GM12878 (cell line): ENCODE measurements around the gene LPGAT1. TPM values are rescaled to one million over a fixed set of nuclear protein-coding genes. Genes with fewer than 3 reads are reported as not detected.

Experiments used
- ATAC-seq: fragments of 200-7000 bp; cut with Tn5 transposase; 3 replicates; pipeline ENCODE4 v1.9.1; 2020; ENCODE audit warnings: mild to moderate bottlenecking, moderate library complexity
- BruUV-seq: library from RNA; stranded (reverse); fragments of 400-500 nt; replicated peaks from 2 replicates; lab custom pipeline; 2021; lab: Mats Ljungman, UMichigan
- CTCF ChIA-PET: fragments of 300-600 bp; sonication (Branson Sonifier 250); formaldehyde crosslinking; extraction: SDS; loops from one replicate; lab custom pipeline; 2021; ENCODE audit warnings: inconsistent platforms; lab: Yijun Ruan, JAX
- POLR2A ChIA-PET: fragments of 350-600 bp; formaldehyde crosslinking; extraction: SDS; loops from one replicate; lab custom pipeline; 2021; ENCODE audit warnings: inconsistent platforms; lab: Charles Lee
- RAD21 ChIA-PET: fragments of 300-600 bp; sonication (Branson Sonifier 250); formaldehyde crosslinking; loops from one replicate; lab custom pipeline; 2023; ENCODE audit warnings: antibody characterized with exemption; ENCODE audit not compliant: unreplicated experiment; lab: Charles Lee
- SMC1A ChIA-PET: fragments of 300-600 bp; sonication (Branson Sonifier 250); formaldehyde crosslinking; loops from one replicate; lab custom pipeline; 2023; ENCODE audit not compliant: unreplicated experiment, uncharacterized antibody; lab: Charles Lee
- DNase-seq: peaks from one replicate; pipeline ENCODE4 v3.0.0-alpha.2; 2011; ENCODE audit warnings: low read depth, low spot score
- FAIRE-seq: peaks from 3 replicates; lab custom pipeline; 2011; peaks lifted over from hg19 to GRCh38; lab: Jason Lieb, UNC
- H2AFZ ChIP-seq: 2 replicates; pipeline ENCODE4 v1.6.0; 2011; ENCODE audit warnings: low read depth, low read length, control low read depth; ENCODE audit not compliant: control insufficient read depth
- H3K27ac ChIP-seq: 2 replicates; pipeline ENCODE4 v1.5.1; 2011; ENCODE audit warnings: control low read depth; ENCODE audit not compliant: control insufficient read depth, insufficient read depth
- H3K27me3 ChIP-seq, 2 experiments: replicated peaks in 1 of 2; 2 replicates each; pipeline versions ENCODE4 v1.6.0 to v1.6.1; 2011; ENCODE audit warnings: low read length in 1 of 2; ENCODE audit not compliant: control insufficient read depth in 2 of 2, insufficient read depth in 2 of 2
- H3K36me3 ChIP-seq, 2 experiments: 2 replicates each; pipeline ENCODE4 v1.5.1; 2011; ENCODE audit warnings: low read length in 1 of 2; ENCODE audit not compliant: control insufficient read depth in 2 of 2, insufficient read depth in 2 of 2
- H3K4me1 ChIP-seq: 2 replicates; pipeline ENCODE4 v1.6.1; 2011; ENCODE audit warnings: mild to moderate bottlenecking, low read length, moderate library complexity, mixed read lengths; ENCODE audit not compliant: control insufficient read depth, insufficient read depth
- H3K4me2 ChIP-seq: 2 replicates; pipeline ENCODE4 v1.6.0; 2011; ENCODE audit warnings: control low read depth; ENCODE audit not compliant: control insufficient read depth, insufficient read depth
- H3K4me3 ChIP-seq: fragments of 200-600 bp; sonication (generic); 2 replicates; pipeline ENCODE4 v1.5.1; 2016
- H3K79me2 ChIP-seq: 2 replicates; pipeline ENCODE4 v1.6.0; 2011; ENCODE audit warnings: low read length; ENCODE audit not compliant: control insufficient read depth, insufficient read depth
- H3K9ac ChIP-seq: 2 replicates; pipeline ENCODE4 v1.8.0; 2011; ENCODE audit warnings: low read length, control low read depth, mixed read lengths; ENCODE audit not compliant: control insufficient read depth, insufficient read depth
- H3K9me3 ChIP-seq: replicated peaks from 3 replicates; pipeline ENCODE4 v1.5.1; 2011; ENCODE audit warnings: mild to moderate bottlenecking, low read length; ENCODE audit not compliant: control insufficient read depth, insufficient read depth
- H4K20me1 ChIP-seq: 2 replicates; pipeline ENCODE4 v1.6.0; 2011; ENCODE audit not compliant: control insufficient read depth, insufficient read depth
- CUX1 ChIP-seq: IDR thresholded peaks from 2 replicates; pipeline ENCODE4 v1.6.1; 2012; ENCODE audit warnings: improper control_type of control experiment, low read depth, low read length; ENCODE audit not compliant: insufficient replicate concordance
- IRF4 ChIP-seq: IDR thresholded peaks from 2 replicates; pipeline ENCODE4 v1.6.1; 2011; ENCODE audit warnings: low read depth, low read length
- SPI1 ChIP-seq: IDR thresholded peaks from 2 replicates; pipeline ENCODE4 v1.6.1; 2011; ENCODE audit warnings: low read depth, mild to moderate bottlenecking, low read length, moderate library complexity, borderline replicate concordance; ENCODE audit not compliant: insufficient read depth
- TCF12 ChIP-seq: IDR thresholded peaks from 2 replicates; pipeline ENCODE4 v1.6.1; 2011; ENCODE audit warnings: low read depth, mild to moderate bottlenecking, low read length
- WGBS: methylation state at CpG from one replicate; pipeline ENCODE4 v1.1.6; 2016; ENCODE audit warnings: low lambda C conversion rate; ENCODE audit not compliant: insufficient replicate concordance, insufficient coverage; ENCODE audit errors: missing lambda C conversion rate; 5-methylcytosine and 5-hydroxymethylcytosine counted together
- in situ Hi-C: fragments of 300-500 bp; cut with MboI; formaldehyde crosslinking; loops from 9 replicates; pipeline ENCODE4 v1.14.3; 2018; ENCODE audit warnings: mixed read lengths
- intact Hi-C: fragments of 100-400 bp; cut with micrococcal nuclease; formaldehyde crosslinking; loops from one replicate; pipeline ENCODE4 v1.14.2; 2022; ENCODE audit not compliant: unreplicated experiment
- polyA plus RNA-seq, 11 experiments: library from polyadenylated mRNA; depleted of rRNA in 4 of 11; unstranded in 6 of 11; stranded (reverse) in 5 of 11; fragments of >200 nt; fragmentation: Nextera tagmentation in 4 of 11; fragmentation: Illumina TruSeq in 1 of 11; extraction: Ambion mirVana in 4 of 11; extraction: Trizol in 1 of 11; gene quantifications; 1 replicate in 1 of 11; 2 replicates in 10 of 11; pipeline versions ENCODE4 v1.2.1 to v1.2.3, GENCODE V29; 2011 to 2016; ENCODE audit warnings: inconsistent platforms in 2 of 11, missing spikeins in 2 of 11, low read depth in 1 of 11
- total RNA-seq, 4 experiments: library from RNA; depleted of rRNA in 3 of 4; stranded (reverse); fragments of >200 nt in 3 of 4; fragmentation: Illumina TruSeq in 1 of 4; extraction: Trizol in 1 of 4; gene quantifications; 2 replicates each; pipeline versions ENCODE4 v1.2.1 to v1.2.3, GENCODE V29; 2013 to 2021

LPGAT1 gene
- total and polyA plus RNA-seq, 10 of the 15 experiments (the other 5 are each of a cell fraction or from before 2014, with no cell fraction given), result 5.8 to 40.6 (median 19.2) TPM

GRCh38 chr1:211732293-211732980 lies 98.1 kb downstream of the LPGAT1 start:
- BruUV-seq, result no TSS peak
- no peaks in the 10 kb centered on the region for H3K79me2 ChIP-seq
- ATAC-seq (peak; percentile 79), FAIRE-seq (no peak), DNase-seq (no peak)
- no peak overlapping the region for H3K27ac ChIP-seq
- intact Hi-C loops (no loop called here), in situ Hi-C loops (no loop called here)
- H4K20me1 ChIP-seq, result no peaks in the 10 kb centered on the region
- H3K36me3 ChIP-seq, result no peaks in the 10 kb centered on the region
- no peak overlapping the region for H3K4me2 ChIP-seq
- H3K9ac ChIP-seq, result no peak overlapping the region
- CTCF ChIA-PET, result interaction anchor here (0.6 to 5.8 kb wide), 5 partner anchors 11 to 559 kb away, joined by 3 to 26 read pairs (median 3); no protein-coding TSS in a partner anchor
- H3K4me3 ChIP-seq, result no peak overlapping the region
- H3K4me1 ChIP-seq, result peaks cover 9% of the 10 kb centered on the region
- WGBS, result 66% methylated on average over 4 of the region's 4 CpGs
- no peak overlapping the region for H2AFZ ChIP-seq
- TF ChIP-seq CUX1 (no peak), IRF4 (peak; percentile 42; the same call in 1 of the 2 replicates), SPI1 (peak; percentile 83), TCF12 (peak; percentile 10; the same call in 1 of the 2 replicates)
- POLR2A ChIA-PET, result no interaction called here
- no peaks in the 10 kb centered on the region for H3K27me3 ChIP-seq
- SMC1A ChIA-PET, result interaction anchor here (0.8 to 1.9 kb wide), 8 partner anchors 16 to 94 kb away, joined by 3 to 5 read pairs (median 3); partner anchors contain the start of gene NEK2
- RAD21 ChIA-PET, result interaction anchor here (0.9 to 1.1 kb wide), 3 partner anchors 30 to 89 kb away, joined by 3 to 6 read pairs (median 3); no protein-coding TSS in a partner anchor
- no peaks in the 10 kb centered on the region for H3K9me3 ChIP-seq
